Prostate gland (tissue), 2 donors: ENCODE results near the gene PPP2R2D. TPM values are rescaled to one million over a fixed set of nuclear protein-coding genes. Genes with fewer than 3 reads are reported as not detected.

Experiments used
- DNase-seq: peaks from one replicate; pipeline ENCODE4 v3.0.0-alpha.2; 2019; ENCODE audit warnings: low spot score
- H3K27ac ChIP-seq, 2 donors: fragments of 200-600 bp; sonication (generic); 2 replicates each; pipeline ENCODE4 v1.5.1; 2017 to 2019
- H3K27me3 ChIP-seq: fragments of 200-600 bp; sonication (generic); replicated peaks from 2 replicates; pipeline ENCODE4 v1.5.1; 2019; ENCODE audit not compliant: insufficient read depth
- H3K36me3 ChIP-seq, 2 donors: fragments of 200-600 bp; sonication (generic); 1 replicate in 1 of 2; 2 replicates in 1 of 2; pipeline versions ENCODE4 v1.5.1 to v1.8.1; 2017 to 2019
- H3K4me1 ChIP-seq: fragments of 200-600 bp; sonication (generic); replicated peaks from 2 replicates; pipeline ENCODE4 v1.5.1; 2019
- H3K4me3 ChIP-seq, 2 donors: fragments of 200-600 bp; sonication (generic); 2 replicates each; pipeline ENCODE4 v1.5.1; 2017 to 2019
- H3K9me3 ChIP-seq: fragments of 200-600 bp; sonication (generic); 2 replicates; pipeline ENCODE4 v1.5.1; 2017
- CTCF ChIP-seq, 4 experiments: fragments of 200-600 bp in 2 of 4; fragments of 450-650 bp in 2 of 4; sonication (generic) in 2 of 4; IDR thresholded peaks; 1 replicate in 3 of 4; 2 replicates in 1 of 4; pipeline ENCODE4 v1.5.1; 2016 to 2019; ENCODE audit warnings: antibody characterized with exemption in 4 of 4, mild to moderate bottlenecking in 2 of 4, moderate library complexity in 2 of 4
- POLR2A ChIP-seq: fragments of 450-650 bp; IDR thresholded peaks from one replicate; pipeline ENCODE4 v1.6.1; 2016; ENCODE audit warnings: antibody characterized with exemption, mild to moderate bottlenecking
- POLR2AphosphoS5 ChIP-seq: sonication (generic); formaldehyde crosslinking; IDR thresholded peaks from one replicate; pipeline ENCODE4 v1.6.1; 2017; ENCODE audit warnings: antibody characterized with exemption
- WGBS: methylation state at CpG from one replicate; pipeline ENCODE4 v1.1.5; 2018; 5-methylcytosine and 5-hydroxymethylcytosine counted together
- intact Hi-C: fragments of 100-400 bp; cut with DNase I; formaldehyde crosslinking; loops from one replicate; pipeline ENCODE4 v1.14.2; 2022
- total RNA-seq, 2 donors: library from RNA; depleted of rRNA; stranded (reverse); fragments of >200 nt; gene quantifications; one replicate each; pipeline ENCODE4 v1.1.0, GENCODE V29; 2016

PPP2R2D gene
- total RNA-seq, 2 donors from 2014 or later = 37.0 to 55.2 TPM

- no peak for DNase-seq
- TF ChIP-seq CTCF (IDR thresholded peaks at IDR 0.05) = no peak
- no peak for TF ChIP-seq POLR2A
- TF ChIP-seq POLR2AphosphoS5 = no peak
- WGBS = 84% methylated on average over 27 of the region's 27 CpGs
- H3K27me3 ChIP-seq = peaks cover 2% of the 10 kb centered on the region
- intact Hi-C loops = no loop called here
- no peaks in the 10 kb centered on the region for H3K9me3 ChIP-seq
- H3K27ac ChIP-seq = no peak overlapping the region
- H3K4me3 ChIP-seq = no peak overlapping the region
- H3K4me1 ChIP-seq = no peaks in the 10 kb centered on the region
- H3K36me3 ChIP-seq = no peaks in the 10 kb centered on the region
These were observed 7.8 kb upstream of the PPP2R2D start for GRCh38 chr10:131892806-131893675.

GRCh38 chr10:131895116-131895515, 5.7 kb upstream of the PPP2R2D start:
- no peak for DNase-seq
- intact Hi-C loops = no loop called here
- 92% methylated on average over 17 of the region's 17 CpGs for WGBS

GRCh38 chr10:131896403-131896802, 4.4 kb upstream of the PPP2R2D start:
- no peaks in the 10 kb centered on the region for H3K9me3 ChIP-seq
- H3K4me1 ChIP-seq = no peaks in the 10 kb centered on the region
- no peak overlapping the region for H3K27ac ChIP-seq
- WGBS = 79% methylated on average over 9 of the region's 9 CpGs
- intact Hi-C loops = no loop called here
- no peaks in the 10 kb centered on the region for H3K27me3 ChIP-seq
- no peak for TF ChIP-seq CTCF (IDR thresholded peaks at IDR 0.05)
- no peak for TF ChIP-seq POLR2AphosphoS5
- TF ChIP-seq POLR2A = no peak
- no peak overlapping the region for H3K4me3 ChIP-seq
- H3K36me3 ChIP-seq = no peaks in the 10 kb centered on the region
- no peak for DNase-seq

More at GRCh38 chr10:131895116-131895515, 5.7 kb upstream of the PPP2R2D start:
- H3K4me1 ChIP-seq = no peaks in the 10 kb centered on the region
- no peak overlapping the region for H3K27ac ChIP-seq
- no peak overlapping the region for H3K4me3 ChIP-seq
- H3K9me3 ChIP-seq = no peaks in the 10 kb centered on the region
- no peak for TF ChIP-seq POLR2AphosphoS5
- TF ChIP-seq CTCF (IDR thresholded peaks at IDR 0.05) = no peak
- TF ChIP-seq POLR2A = no peak
- H3K36me3 ChIP-seq = no peaks in the 10 kb centered on the region
- H3K27me3 ChIP-seq = peaks cover 2% of the 10 kb centered on the region

GRCh38 chr10:131897297-131897899, 3.4 kb upstream of the PPP2R2D start:
- no peaks in the 10 kb centered on the region for H3K36me3 ChIP-seq
- H3K27me3 ChIP-seq = no peaks in the 10 kb centered on the region
- TF ChIP-seq POLR2AphosphoS5 (no peak), POLR2A (no peak), CTCF (IDR thresholded peaks at IDR 0.05) (no peak)
- H3K4me3 ChIP-seq = no peak overlapping the region
- peaks cover 4% of the 10 kb centered on the region for H3K4me1 ChIP-seq
- intact Hi-C loops = no loop called here
- H3K9me3 ChIP-seq = no peaks in the 10 kb centered on the region
- DNase-seq = no peak
- 51% methylated on average over 14 of the region's 14 CpGs for WGBS
- no peak overlapping the region for H3K27ac ChIP-seq
